Panc1 (cell line): ENCODE results near the gene MRPL39.
A peak's percentile ranks its signal among the peaks of the same experiment; 100 is the strongest.

Experiments used
- CTCF ChIP-seq: fragments of 450-650 bp; IDR thresholded peaks from 2 replicates; pipeline ENCODE4 v1.5.1; 2017; ENCODE audit warnings: mild to moderate bottlenecking
- POLR2AphosphoS5 ChIP-seq: IDR thresholded peaks from 2 replicates; pipeline ENCODE4 v1.6.1; 2012; ENCODE audit warnings: mild to moderate bottlenecking, low read depth, low read length, moderate library complexity
- TCF7L2 ChIP-seq: IDR thresholded peaks from 2 replicates; pipeline ENCODE4 v1.6.1; 2011; ENCODE audit warnings: mild to moderate bottlenecking, low read depth, low read length, inconsistent platforms

DNA sequence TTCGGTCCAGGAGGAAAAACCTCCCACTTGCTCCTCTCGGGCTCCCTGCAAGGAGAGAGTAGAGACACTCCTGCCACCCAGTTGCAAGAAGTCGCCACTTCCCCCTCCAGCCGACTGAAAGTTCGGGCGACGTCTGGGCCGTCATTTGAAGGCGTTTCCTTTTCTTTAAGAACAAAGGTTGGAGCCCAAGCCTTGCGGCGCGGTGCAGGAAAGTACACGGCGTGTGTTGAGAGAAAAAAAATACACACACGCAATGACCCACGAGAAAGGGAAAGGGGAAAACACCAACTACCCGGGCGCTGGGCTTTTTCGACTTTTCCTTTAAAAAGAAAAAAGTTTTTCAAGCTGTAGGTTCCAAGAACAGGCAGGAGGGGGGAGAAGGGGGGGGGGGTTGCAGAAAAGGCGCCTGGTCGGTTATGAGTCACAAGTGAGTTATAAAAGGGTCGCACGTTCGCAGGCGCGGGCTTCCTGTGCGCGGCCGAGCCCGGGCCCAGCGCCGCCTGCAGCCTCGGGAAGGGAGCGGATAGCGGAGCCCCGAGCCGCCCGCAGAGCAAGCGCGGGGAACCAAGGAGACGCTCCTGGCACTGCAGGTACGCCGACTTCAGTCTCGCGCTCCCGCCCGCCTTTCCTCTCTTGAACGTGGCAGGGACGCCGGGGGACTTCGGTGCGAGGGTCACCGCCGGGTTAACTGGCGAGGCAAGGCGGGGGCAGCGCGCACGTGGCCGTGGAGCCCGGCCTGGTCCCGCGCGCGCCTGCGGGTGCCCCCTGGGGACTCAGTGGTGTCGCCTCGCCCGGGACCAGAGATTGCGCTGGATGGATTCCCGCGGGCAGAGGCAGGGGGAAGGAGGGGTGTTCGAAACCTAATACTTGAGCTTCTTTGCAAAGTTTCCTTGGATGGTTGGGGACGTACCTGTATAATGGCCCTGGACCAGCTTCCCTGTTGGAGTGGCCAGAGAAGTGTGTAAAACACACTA is 45.3 kb downstream of the MRPL39 start:
- TF ChIP-seq CTCF (peak; percentile 31), TCF7L2 (no peak), POLR2AphosphoS5 (no peak)
